ENCODE measurements around the gene SLC38A4. TPM values are rescaled to one million over a fixed set of nuclear protein-coding genes. Genes with fewer than 3 reads are reported as not detected.

SLC38A4 gene
- total RNA-seq, 3 donors from 2014 or later = 0.15 to 0.33 TPM; not detected in 1

- Histone ChIP-seq H3K4me3 (no peak overlapping the region), H3K9me3 (no peaks in the 10 kb centered on the region), H3K27ac (no peak overlapping the region), H3K4me1 (no peaks in the 10 kb centered on the region), H3K36me3 (no peaks in the 10 kb centered on the region), H3K27me3 (no peaks in the 10 kb centered on the region)
- DNase-seq (ENCODE audit: low spot score in 2 of 2) = no peak
- intact Hi-C loops (cut with DNase I; ENCODE audit: low total_unique reads) = no loop called here
- TF ChIP-seq POLR2A (IDR thresholded peaks at IDR 0.05) = no peak
- TF ChIP-seq POLR2AphosphoS5 (IDR thresholded peaks at IDR 0.05) = no peak
- TF ChIP-seq CTCF (IDR thresholded peaks at IDR 0.05) = no peak
Measured at GRCh38 chr12:46779879-46780278, 45.9 kb downstream of the SLC38A4 start.

GRCh38 chr12:46779063-46779462 is 46.7 kb downstream of the SLC38A4 start:
- H3K36me3 ChIP-seq = no peaks in the 10 kb centered on the region

GRCh38 chr12:46778415-46778814 is 47.4 kb downstream of the SLC38A4 start:
- TF ChIP-seq POLR2AphosphoS5 (IDR thresholded peaks at IDR 0.05) (no peak), POLR2A (IDR thresholded peaks at IDR 0.05) (no peak), CTCF (IDR thresholded peaks at IDR 0.05) (no peak)
- no peak for DNase-seq (ENCODE audit: low spot score in 2 of 2)
- intact Hi-C loops (cut with DNase I; ENCODE audit: low total_unique reads) = no loop called here
- H3K9me3 ChIP-seq = no peaks in the 10 kb centered on the region
- no peak overlapping the region for H3K27ac ChIP-seq
- no peaks in the 10 kb centered on the region for H3K27me3 ChIP-seq
- no peaks in the 10 kb centered on the region for H3K36me3 ChIP-seq
- H3K4me3 ChIP-seq = no peak overlapping the region
- no peaks in the 10 kb centered on the region for H3K4me1 ChIP-seq

More at GRCh38 chr12:46779063-46779462, 46.7 kb downstream of the SLC38A4 start:
- Histone ChIP-seq H3K27me3 (no peaks in the 10 kb centered on the region), H3K27ac (no peak overlapping the region), H3K4me3 (no peak overlapping the region), H3K4me1 (no peaks in the 10 kb centered on the region), H3K9me3 (no peaks in the 10 kb centered on the region)
- DNase-seq (ENCODE audit: low spot score in 2 of 2) = no peak
- intact Hi-C loops (cut with DNase I; ENCODE audit: low total_unique reads) = no loop called here
- TF ChIP-seq POLR2A (IDR thresholded peaks at IDR 0.05) = no peak
- no peak for TF ChIP-seq POLR2AphosphoS5 (IDR thresholded peaks at IDR 0.05)
- no peak for TF ChIP-seq CTCF (IDR thresholded peaks at IDR 0.05)

- DNase-seq (ENCODE audit: low spot score in 2 of 2) = no peak
- H3K27me3 ChIP-seq = no peaks in the 10 kb centered on the region
- H3K27ac ChIP-seq = no peak overlapping the region
- H3K9me3 ChIP-seq = no peaks in the 10 kb centered on the region
- H3K4me1 ChIP-seq = no peaks in the 10 kb centered on the region
- intact Hi-C loops (cut with DNase I; ENCODE audit: low total_unique reads) = no loop called here
- no peak overlapping the region for H3K4me3 ChIP-seq
- H3K36me3 ChIP-seq = no peaks in the 10 kb centered on the region
- TF ChIP-seq CTCF (IDR thresholded peaks at IDR 0.05) = no peak
- TF ChIP-seq POLR2A (IDR thresholded peaks at IDR 0.05) = no peak
- TF ChIP-seq POLR2AphosphoS5 (IDR thresholded peaks at IDR 0.05) = no peak
Measured at GRCh38 chr12:46777587-46777986, 48.2 kb downstream of the SLC38A4 start.

- no peak for TF ChIP-seq CTCF (IDR thresholded peaks at IDR 0.05)
- TF ChIP-seq POLR2A (IDR thresholded peaks at IDR 0.05) = no peak
- no peak for TF ChIP-seq POLR2AphosphoS5 (IDR thresholded peaks at IDR 0.05)
- Histone ChIP-seq H3K27ac (no peak overlapping the region), H3K4me1 (no peaks in the 10 kb centered on the region), H3K36me3 (no peaks in the 10 kb centered on the region), H3K27me3 (no peaks in the 10 kb centered on the region), H3K9me3 (no peaks in the 10 kb centered on the region), H3K4me3 (no peak overlapping the region)
- intact Hi-C loops (cut with DNase I; ENCODE audit: low total_unique reads) = no loop called here
- no peak for DNase-seq (ENCODE audit: low spot score in 2 of 2)
Measured at GRCh38 chr12:46775796-46776195, 50.0 kb downstream of the SLC38A4 start.

All from breast epithelium (tissue), 4 donors.